Epithelial cell of esophagus (primary cell): Measurements from ENCODE around the gene LRRTM3.

Experiments used
- DNase-seq: peaks from one replicate; pipeline ENCODE4 v3.0.0; 2010; ENCODE audit warnings: low read depth
- H3K4me3 ChIP-seq: 2 replicates; pipeline ENCODE4 v1.5.1; 2011; ENCODE audit warnings: mild to moderate bottlenecking, low read length, control low read depth
- TF ChIP-seq, protein P1 (sequence below): IDR thresholded peaks from 2 replicates; pipeline ENCODE4 v1.5.1; 2011; ENCODE audit warnings: low read depth, mild to moderate bottlenecking, low read length, control low read depth, inconsistent platforms; ENCODE audit not compliant: insufficient read depth; ENCODE audit errors: missing control alignments

Gene LRRTM3

GRCh38 chr10:67043041-67043440 lies 117.2 kb downstream of the LRRTM3 start:
- TF ChIP-seq, protein P1, sequence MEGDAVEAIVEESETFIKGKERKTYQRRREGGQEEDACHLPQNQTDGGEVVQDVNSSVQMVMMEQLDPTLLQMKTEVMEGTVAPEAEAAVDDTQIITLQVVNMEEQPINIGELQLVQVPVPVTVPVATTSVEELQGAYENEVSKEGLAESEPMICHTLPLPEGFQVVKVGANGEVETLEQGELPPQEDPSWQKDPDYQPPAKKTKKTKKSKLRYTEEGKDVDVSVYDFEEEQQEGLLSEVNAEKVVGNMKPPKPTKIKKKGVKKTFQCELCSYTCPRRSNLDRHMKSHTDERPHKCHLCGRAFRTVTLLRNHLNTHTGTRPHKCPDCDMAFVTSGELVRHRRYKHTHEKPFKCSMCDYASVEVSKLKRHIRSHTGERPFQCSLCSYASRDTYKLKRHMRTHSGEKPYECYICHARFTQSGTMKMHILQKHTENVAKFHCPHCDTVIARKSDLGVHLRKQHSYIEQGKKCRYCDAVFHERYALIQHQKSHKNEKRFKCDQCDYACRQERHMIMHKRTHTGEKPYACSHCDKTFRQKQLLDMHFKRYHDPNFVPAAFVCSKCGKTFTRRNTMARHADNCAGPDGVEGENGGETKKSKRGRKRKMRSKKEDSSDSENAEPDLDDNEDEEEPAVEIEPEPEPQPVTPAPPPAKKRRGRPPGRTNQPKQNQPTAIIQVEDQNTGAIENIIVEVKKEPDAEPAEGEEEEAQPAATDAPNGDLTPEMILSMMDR, result no peak
- H3K4me3 ChIP-seq, result no peak overlapping the region
- DNase-seq, result no peak

GRCh38 chr10:67045404-67045803 lies 119.6 kb downstream of the LRRTM3 start:
- DNase-seq, result no peak
- TF ChIP-seq, protein P1, result no peak
- no peak overlapping the region for H3K4me3 ChIP-seq

DNA sequence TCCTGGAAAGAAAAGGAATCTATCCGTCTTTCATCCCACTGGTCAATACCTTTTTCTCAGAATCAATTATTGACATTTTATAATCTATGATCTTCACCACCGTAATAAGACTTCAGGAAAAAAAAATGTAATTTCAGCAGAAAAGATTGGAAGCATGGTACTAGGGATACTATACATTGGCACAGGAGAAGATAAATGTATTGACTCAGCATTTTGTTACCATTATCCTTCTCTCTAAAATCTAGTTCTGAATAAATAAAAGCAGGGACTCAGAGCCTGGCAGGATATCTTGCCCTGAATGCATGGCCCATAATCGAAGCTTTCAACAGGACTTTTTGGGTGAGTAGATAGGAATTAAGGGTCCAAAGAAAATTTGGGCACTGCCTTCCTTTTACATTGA lies 120.7 kb downstream of the LRRTM3 start:
- no peak overlapping the region for H3K4me3 ChIP-seq
- no peak for DNase-seq
- TF ChIP-seq, protein P1, result no peak

- TF ChIP-seq, protein P1, result no peak
- no peak overlapping the region for H3K4me3 ChIP-seq
- no peak for DNase-seq
Measured at GRCh38 chr10:67049988-67050387, 124.2 kb downstream of the LRRTM3 start.

GRCh38 chr10:67050415-67050814 lies 124.6 kb downstream of the LRRTM3 start:
- no peak for DNase-seq
- TF ChIP-seq, protein P1, result no peak
- H3K4me3 ChIP-seq, result no peak overlapping the region

DNA sequence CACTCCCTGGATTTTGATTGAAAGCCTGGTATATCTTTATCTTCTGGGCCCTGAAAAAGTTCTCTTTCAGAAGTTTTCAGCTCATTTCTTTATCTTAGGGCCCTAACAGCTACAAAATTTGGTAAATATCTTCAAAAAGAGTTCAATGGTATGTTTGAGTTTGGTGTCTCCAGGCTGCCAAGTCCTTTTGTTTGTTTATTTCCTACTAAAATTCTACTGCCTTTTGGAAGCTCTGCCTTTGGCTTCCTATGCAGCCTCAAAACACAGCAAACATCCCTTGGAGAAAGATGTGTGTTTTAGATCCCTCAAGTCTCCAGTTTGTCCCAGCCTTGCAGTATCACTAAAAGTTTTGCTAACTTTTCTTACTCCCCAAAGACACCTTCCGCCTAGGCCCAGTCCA lies 146.8 kb downstream of the LRRTM3 start:
- TF ChIP-seq, protein P1, result no peak
- DNase-seq, result no peak
- no peak overlapping the region for H3K4me3 ChIP-seq

DNA sequence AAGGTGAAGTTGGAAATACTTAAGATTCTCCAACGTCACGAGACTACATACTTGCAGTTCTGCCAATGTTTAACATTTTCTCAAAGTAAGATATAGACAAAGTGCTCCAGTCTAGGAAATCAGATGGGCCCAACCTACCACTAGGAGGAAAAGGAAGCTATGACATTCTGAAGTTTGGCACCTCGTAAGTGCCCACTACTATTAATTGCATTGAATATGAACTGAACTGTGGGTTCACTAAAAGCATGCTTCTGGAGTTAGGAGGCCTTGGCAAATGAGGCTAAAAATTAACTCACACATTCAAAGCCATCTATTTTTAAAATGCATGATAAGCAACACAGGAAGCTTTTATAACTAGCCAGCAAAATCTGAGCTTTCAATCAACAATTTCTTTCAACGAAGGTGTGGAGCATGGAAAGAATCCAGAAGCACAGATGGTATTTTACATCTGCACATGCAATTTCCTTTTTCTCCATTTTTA lies 149.7 kb downstream of the LRRTM3 start:
- TF ChIP-seq, protein P1, result no peak
- no peak for DNase-seq
- no peak overlapping the region for H3K4me3 ChIP-seq
